IMR-90 (cell line): ENCODE data around the gene AP4B1. TPM values are rescaled to one million over a fixed set of nuclear protein-coding genes. Genes with fewer than 3 reads are reported as not detected.

Source experiments
- ATAC-seq: fragments of 200-7000 bp; cut with Tn5 transposase; 2 replicates; pipeline ENCODE4 v1.9.1; 2020; ENCODE audit warnings: low read depth, mild to moderate bottlenecking, moderate library complexity
- BruUV-seq: library from RNA; stranded (reverse); fragments of 400-500 nt; replicated peaks from 2 replicates; lab custom pipeline; 2021; lab: Mats Ljungman, UMichigan
- CTCF ChIA-PET: fragments of 300-600 bp; formaldehyde crosslinking; extraction: SDS; loops from one replicate; lab custom pipeline; 2021; ENCODE audit warnings: antibody characterized with exemption; lab: Yijun Ruan, JAX
- POLR2A ChIA-PET: fragments of 300-600 bp; sonication (Branson Sonifier 250); formaldehyde crosslinking; loops from one replicate; lab custom pipeline; 2022; ENCODE audit warnings: antibody characterized with exemption; ENCODE audit not compliant: unreplicated experiment; lab: Charles Lee
- DNase-seq: peaks from one replicate; pipeline ENCODE4 v3.0.0; 2013
- H2AFZ ChIP-seq: replicated peaks from 2 replicates; pipeline ENCODE3; 2013; ENCODE audit warnings: low read length, mild to moderate bottlenecking; ENCODE audit not compliant: poor library complexity
- H2AK5ac ChIP-seq: 2 replicates; pipeline ENCODE4 v1.6.1; 2013; ENCODE audit warnings: low read depth, low read length, inconsistent platforms
- H2AK9ac ChIP-seq: replicated peaks from 2 replicates; pipeline ENCODE3; 2013; ENCODE audit warnings: mild to moderate bottlenecking, low read depth, low read length, moderate library complexity; ENCODE audit not compliant: poor library complexity
- H2BK120ac ChIP-seq: 2 replicates; pipeline ENCODE4 v1.6.1; 2013; ENCODE audit warnings: low read depth, low read length, inconsistent platforms
- H2BK15ac ChIP-seq: 3 replicates; pipeline ENCODE4 v1.6.1; 2013; ENCODE audit warnings: low read depth, low read length, inconsistent platforms
- H2BK20ac ChIP-seq: 2 replicates; pipeline ENCODE4 v1.6.1; 2013; ENCODE audit warnings: low read depth, mild to moderate bottlenecking, inconsistent platforms, low read length, moderate library complexity
- H2BK5ac ChIP-seq: 2 replicates; pipeline ENCODE4 v1.6.1; 2013; ENCODE audit warnings: mild to moderate bottlenecking, low read depth, low read length, inconsistent platforms; ENCODE audit not compliant: poor library complexity, severe bottlenecking
- H3K14ac ChIP-seq: replicated peaks from 2 replicates; pipeline ENCODE4 v1.6.1; 2013; ENCODE audit warnings: low read depth, low read length, inconsistent platforms
- H3K18ac ChIP-seq: 2 replicates; pipeline ENCODE4 v1.6.1; 2013; ENCODE audit warnings: low read depth, low read length, control low read depth
- H3K23ac ChIP-seq: 2 replicates; pipeline ENCODE4 v1.6.1; 2013; ENCODE audit warnings: low read depth, low read length, inconsistent platforms
- H3K27ac ChIP-seq: 2 replicates; pipeline ENCODE4 v1.5.1; 2013; ENCODE audit warnings: mild to moderate bottlenecking, control low read depth, low read length; ENCODE audit not compliant: insufficient read depth
- H3K27me3 ChIP-seq: 2 replicates; pipeline ENCODE4 v1.6.1; 2013; ENCODE audit warnings: low read length; ENCODE audit not compliant: control insufficient read depth, insufficient read depth
- H3K36me3 ChIP-seq: 2 replicates; pipeline ENCODE4 v1.6.1; 2013; ENCODE audit warnings: low read length, mixed read lengths; ENCODE audit not compliant: control insufficient read depth, insufficient read depth
- H3K4ac ChIP-seq: 2 replicates; pipeline ENCODE4 v1.6.1; 2013; ENCODE audit warnings: low read depth, low read length, inconsistent platforms
- H3K4me1 ChIP-seq: 2 replicates; pipeline ENCODE4 v1.6.1; 2013; ENCODE audit warnings: low read length, mixed read lengths; ENCODE audit not compliant: control insufficient read depth, insufficient read depth
- H3K4me2 ChIP-seq: 2 replicates; pipeline ENCODE4 v1.6.1; 2013; ENCODE audit warnings: low read depth, mild to moderate bottlenecking, control low read depth, low read length, moderate library complexity
- H3K4me3 ChIP-seq: 2 replicates; pipeline ENCODE4 v1.5.1; 2013; ENCODE audit warnings: low read depth, mild to moderate bottlenecking, control low read depth, low read length, moderate library complexity; ENCODE audit not compliant: insufficient read depth
- H3K56ac ChIP-seq: 2 replicates; pipeline ENCODE4 v1.6.1; 2013; ENCODE audit warnings: low read length, inconsistent platforms; ENCODE audit not compliant: insufficient read depth; ENCODE audit errors: extremely low read depth
- H3K79me1 ChIP-seq, 2 experiments: 2 replicates each; pipeline ENCODE4 v1.6.1; 2013; ENCODE audit warnings: low read length in 2 of 2, inconsistent platforms in 1 of 2, low read depth in 1 of 2
- H3K9ac ChIP-seq: 2 replicates; pipeline ENCODE4 v1.6.1; 2013; ENCODE audit warnings: low read depth, low read length, control low read depth
- H3K9me1 ChIP-seq: 2 replicates; pipeline ENCODE4 v1.6.1; 2013; ENCODE audit warnings: low read length, inconsistent platforms; ENCODE audit not compliant: insufficient read depth
- H3K9me3 ChIP-seq: 2 replicates; pipeline ENCODE4 v1.6.1; 2013; ENCODE audit warnings: low read length; ENCODE audit not compliant: control insufficient read depth, insufficient read depth
- H4K20me1 ChIP-seq: 2 replicates; pipeline ENCODE4 v1.6.1; 2013; ENCODE audit warnings: low read length, inconsistent platforms; ENCODE audit not compliant: insufficient read depth
- H4K5ac ChIP-seq: 2 replicates; pipeline ENCODE4 v1.6.1; 2013; ENCODE audit warnings: mild to moderate bottlenecking, low read depth, low read length, control low read depth
- H4K8ac ChIP-seq, 2 experiments: 2 replicates each; pipeline ENCODE4 v1.6.1; 2013; ENCODE audit warnings: low read depth in 2 of 2, low read length in 2 of 2, control low read depth in 1 of 2, inconsistent platforms in 1 of 2
- H4K91ac ChIP-seq: 2 replicates; pipeline ENCODE4 v1.6.1; 2013; ENCODE audit warnings: low read depth, low read length, inconsistent platforms; ENCODE audit not compliant: insufficient read depth
- CTCF ChIP-seq: conservative IDR thresholded peaks from 2 replicates; pipeline ENCODE4 v1.5.1; 2012; ENCODE audit warnings: mild to moderate bottlenecking, low read depth, low read length, improper control_type of control experiment
- FOS ChIP-seq: fragments of 150-350 bp; IDR thresholded peaks from 2 replicates; pipeline ENCODE4 v1.6.1; 2016; ENCODE audit warnings: low read depth, low read length
- MAZ ChIP-seq: IDR thresholded peaks from 2 replicates; pipeline ENCODE4 v1.6.1; 2012; ENCODE audit warnings: low read depth, mild to moderate bottlenecking, low read length, improper control_type of control experiment, moderate library complexity, borderline replicate concordance
- NFE2L2 ChIP-seq: fragments of 150-350 bp; IDR thresholded peaks from 2 replicates; pipeline ENCODE4 v1.6.1; 2016; ENCODE audit warnings: low read depth, mild to moderate bottlenecking, low read length
- RAD21 ChIP-seq: IDR thresholded peaks from 2 replicates; pipeline ENCODE4 v1.6.1; 2012; ENCODE audit warnings: low read length, improper control_type of control experiment
- RFX5 ChIP-seq: IDR thresholded peaks from 2 replicates; pipeline ENCODE4 v1.8.0; 2012; ENCODE audit warnings: low read depth, mild to moderate bottlenecking, low read length, moderate library complexity
- SMC3 ChIP-seq: fragments of 150-350 bp; IDR thresholded peaks from 2 replicates; pipeline ENCODE4 v1.6.1; 2016; ENCODE audit warnings: low read depth, mild to moderate bottlenecking, antibody characterized with exemption, low read length, moderate library complexity
- USF2 ChIP-seq: fragments of 150-350 bp; IDR thresholded peaks from 2 replicates; pipeline ENCODE4 v1.6.1; 2017; ENCODE audit warnings: mild to moderate bottlenecking, antibody characterized with exemption, low read length, low read depth
- WGBS, 2 experiments: methylation state at CpG; one replicate each; pipeline versions ENCODE4 v1.1.5 to v1.1.7; 2013; ENCODE audit warnings: missing lambda C conversion rate in 2 of 2; ENCODE audit not compliant: insufficient read length in 1 of 2; ENCODE audit errors: extremely low coverage in 2 of 2; 5-methylcytosine and 5-hydroxymethylcytosine counted together
- dilution Hi-C: fragments of 300-500 bp; cut with HindIII; formaldehyde crosslinking; loops from one replicate; pipeline ENCODE4 v1.14.3; 2018; ENCODE audit warnings: low sequenced_read_pairs; ENCODE audit not compliant: unreplicated experiment
- in situ Hi-C: fragments of 300-500 bp; cut with MboI; formaldehyde crosslinking; loops from 3 replicates; pipeline ENCODE4 v1.14.3; 2019; ENCODE audit warnings: low sequenced_read_pairs, inconsistent platforms, mixed read lengths
- intact Hi-C: fragments of 100-400 bp; cut with micrococcal nuclease; formaldehyde crosslinking; loops from 2 replicates; pipeline ENCODE4 v1.10.0; 2022
- polyA plus RNA-seq, 3 experiments: library from polyadenylated mRNA; depleted of rRNA; stranded (reverse); fragments of >200 nt; gene quantifications; 2 replicates each; pipeline ENCODE4 v1.2.3, GENCODE V29; 2012; ENCODE audit warnings: low replicate concordance in 1 of 3
- total RNA-seq: library from RNA; depleted of rRNA; stranded (reverse); fragments of >200 nt; gene quantifications from 2 replicates; pipeline ENCODE4 v1.2.3, GENCODE V29; 2012

AP4B1 gene
- total and polyA plus RNA-seq, 2 of the 4 experiments (the other 2 are of a cell fraction) = 15.6 to 18.1 TPM

DNA sequence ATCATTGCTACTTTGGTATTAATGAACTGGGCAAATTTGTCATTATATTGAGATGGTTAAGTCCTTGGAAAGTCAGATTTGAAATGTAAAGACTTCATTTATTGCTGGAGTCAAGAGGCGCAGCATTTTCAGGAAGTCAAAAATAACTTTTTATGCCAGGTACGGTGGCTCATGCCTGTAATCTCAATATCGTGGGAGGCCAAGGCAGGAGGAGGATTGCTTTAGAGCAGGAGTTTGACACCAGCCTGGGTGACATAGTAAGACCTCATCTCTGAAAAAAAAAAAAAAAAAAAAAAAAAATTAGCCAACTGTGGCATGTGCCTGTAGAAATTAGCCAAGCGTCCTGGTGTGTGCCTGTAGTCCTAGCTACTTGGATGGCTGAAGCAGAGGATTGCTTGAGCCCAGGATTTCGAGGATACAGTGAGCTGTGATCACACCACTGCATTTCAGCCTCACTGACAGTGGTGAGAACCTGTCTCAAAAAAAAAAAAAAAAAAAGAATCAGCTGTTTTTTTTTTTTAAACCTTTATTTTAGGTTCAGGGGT lies 30.0 kb upstream of the AP4B1 start:
- Histone ChIP-seq H4K91ac (no peak overlapping the region), H3K9ac (no peak overlapping the region), H4K8ac (no peak overlapping the region), H3K4me1 (peaks cover 2% of the 10 kb centered on the region; the same call in 1 of the 2 replicates), H3K27ac (no peak overlapping the region), H3K14ac (no peak overlapping the region), H2AK9ac (no peak overlapping the region), H3K4me2 (no peak overlapping the region), H3K4ac (no peak overlapping the region), H4K20me1 (peaks cover 72% of the 10 kb centered on the region), H2BK20ac (no peak overlapping the region), H3K36me3 (no peaks in the 10 kb centered on the region), H2BK5ac (no peak overlapping the region), H3K27me3 (no peaks in the 10 kb centered on the region), H4K5ac (no peak overlapping the region), H2BK120ac (no peak overlapping the region), H3K79me1 (peaks cover 8 to 56% of the 10 kb centered on the region in 2 experiments; a peak in 3 of 4 replicates), H3K56ac (no peak overlapping the region), H2AFZ (no peak overlapping the region), H3K9me3 (no peaks in the 10 kb centered on the region), H2AK5ac (no peak overlapping the region), H3K4me3 (no peak overlapping the region), H2BK15ac (no peak overlapping the region), H3K9me1 (peaks cover 11% of the 10 kb centered on the region), H3K23ac (no peak overlapping the region), H3K18ac (no peak overlapping the region)
- DNase-seq (no peak), ATAC-seq (no peak)
- WGBS, 2 experiments = no CpG with 5 or more reads among the region's 5 CpGs
- intact Hi-C loops = loop anchor here (10.0 kb wide), 1 partner anchor 790 kb away; no protein-coding TSS in a partner anchor
- ChIA-PET CTCF (interaction anchor here (1.3 kb wide), 1 partner anchor 23 kb away, joined by 4 read pairs; no protein-coding TSS in a partner anchor), POLR2A (interaction anchor here (0.6 kb wide), 3 partner anchors 11 to 637 kb away, joined by 3 to 5 read pairs (median 4); no protein-coding TSS in a partner anchor)
- dilution Hi-C loops = no loop called here
- in situ Hi-C loops = no loop called here
- TF ChIP-seq MAZ (no peak), FOS (no peak), RFX5 (no peak), CTCF (no peak), RAD21 (no peak), SMC3 (no peak), USF2 (no peak), NFE2L2 (no peak)
- no TSS peak for BruUV-seq
